Lower leg skin (tissue), 3 donors: ENCODE data around the gene TAF10.

ENCODE experiments used
- CTCF ChIP-seq, 3 donors: fragments of 450-650 bp; IDR thresholded peaks; one replicate each; pipeline ENCODE4 v1.5.1; 2016; ENCODE audit warnings: antibody characterized with exemption in 3 of 3, mild to moderate bottlenecking in 3 of 3, moderate library complexity in 2 of 3
- POLR2A ChIP-seq, 2 donors: fragments of 450-650 bp; IDR thresholded peaks; one replicate each; pipeline ENCODE4 v1.6.1; 2016 to 2017; ENCODE audit warnings: antibody characterized with exemption in 2 of 2, mild to moderate bottlenecking in 1 of 2, moderate library complexity in 1 of 2

- TF ChIP-seq CTCF (IDR thresholded peaks at IDR 0.05) (no peak), POLR2A (IDR thresholded peaks at IDR 0.05) (no peak)
These were observed 10.5 kb upstream of the TAF10 start for GRCh38 chr11:6622261-6623171.
